Measurements from ENCODE around the gene IMMP2L.

DNA sequence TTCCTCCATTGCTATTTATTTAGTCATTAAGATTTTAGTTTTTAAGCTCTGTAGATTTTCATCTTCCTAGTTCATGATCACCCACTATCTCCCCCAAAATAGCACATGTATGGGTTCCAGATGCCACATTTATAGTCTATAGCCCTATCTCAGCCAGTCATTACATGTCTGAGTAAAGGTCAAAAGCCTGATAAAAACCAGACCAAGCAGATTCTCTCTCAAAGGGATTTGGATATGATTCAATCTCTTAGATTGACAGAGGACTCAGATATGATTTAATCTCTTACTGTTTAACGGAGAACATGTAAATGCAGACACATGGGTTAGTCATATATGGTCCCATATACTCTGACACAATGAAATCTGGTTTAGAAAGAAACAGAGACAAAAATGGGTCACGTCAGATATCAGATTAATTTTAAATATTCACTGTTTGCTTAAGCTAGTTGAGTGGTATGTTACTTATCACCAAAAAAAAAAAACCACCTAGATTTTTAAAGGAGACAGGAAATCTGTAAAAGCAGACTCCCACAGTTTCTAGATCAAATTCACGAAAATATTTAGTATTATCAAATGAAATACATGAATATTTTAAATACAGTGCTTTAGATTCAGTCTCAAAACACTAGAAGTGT is 578.4 kb downstream of the IMMP2L start:
- TF ChIP-seq SIN3A (IDR thresholded peaks at IDR 0.05; ENCODE audit: borderline replicate concordance, insufficient read depth, low read length) (no peak), TAF1 (IDR thresholded peaks at IDR 0.05; ENCODE audit: borderline replicate concordance, insufficient read depth, low read length) (no peak), POLR2AphosphoS5 (IDR thresholded peaks at IDR 0.05; ENCODE audit: low read depth, low read length) (no peak)
- TF ChIP-seq, protein P1, sequence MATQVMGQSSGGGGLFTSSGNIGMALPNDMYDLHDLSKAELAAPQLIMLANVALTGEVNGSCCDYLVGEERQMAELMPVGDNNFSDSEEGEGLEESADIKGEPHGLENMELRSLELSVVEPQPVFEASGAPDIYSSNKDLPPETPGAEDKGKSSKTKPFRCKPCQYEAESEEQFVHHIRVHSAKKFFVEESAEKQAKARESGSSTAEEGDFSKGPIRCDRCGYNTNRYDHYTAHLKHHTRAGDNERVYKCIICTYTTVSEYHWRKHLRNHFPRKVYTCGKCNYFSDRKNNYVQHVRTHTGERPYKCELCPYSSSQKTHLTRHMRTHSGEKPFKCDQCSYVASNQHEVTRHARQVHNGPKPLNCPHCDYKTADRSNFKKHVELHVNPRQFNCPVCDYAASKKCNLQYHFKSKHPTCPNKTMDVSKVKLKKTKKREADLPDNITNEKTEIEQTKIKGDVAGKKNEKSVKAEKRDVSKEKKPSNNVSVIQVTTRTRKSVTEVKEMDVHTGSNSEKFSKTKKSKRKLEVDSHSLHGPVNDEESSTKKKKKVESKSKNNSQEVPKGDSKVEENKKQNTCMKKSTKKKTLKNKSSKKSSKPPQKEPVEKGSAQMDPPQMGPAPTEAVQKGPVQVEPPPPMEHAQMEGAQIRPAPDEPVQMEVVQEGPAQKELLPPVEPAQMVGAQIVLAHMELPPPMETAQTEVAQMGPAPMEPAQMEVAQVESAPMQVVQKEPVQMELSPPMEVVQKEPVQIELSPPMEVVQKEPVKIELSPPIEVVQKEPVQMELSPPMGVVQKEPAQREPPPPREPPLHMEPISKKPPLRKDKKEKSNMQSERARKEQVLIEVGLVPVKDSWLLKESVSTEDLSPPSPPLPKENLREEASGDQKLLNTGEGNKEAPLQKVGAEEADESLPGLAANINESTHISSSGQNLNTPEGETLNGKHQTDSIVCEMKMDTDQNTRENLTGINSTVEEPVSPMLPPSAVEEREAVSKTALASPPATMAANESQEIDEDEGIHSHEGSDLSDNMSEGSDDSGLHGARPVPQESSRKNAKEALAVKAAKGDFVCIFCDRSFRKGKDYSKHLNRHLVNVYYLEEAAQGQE (IDR thresholded peaks at IDR 0.05; ENCODE audit: insufficient read depth in 1 of 2, low read depth in 2 of 2, low read length in 2 of 2) = no peak
